GM12873 (cell line): Measurements from ENCODE around the gene AFDN.

Source experiments
- CTCF ChIP-seq: IDR thresholded peaks from 2 replicates; pipeline ENCODE4 v1.5.1; 2012; ENCODE audit warnings: low read depth, mild to moderate bottlenecking, moderate library complexity, low read length, control low read depth; ENCODE audit not compliant: insufficient read depth; ENCODE audit errors: missing control alignments

AFDN gene

GRCh38 chr6:167949121-167949684 is 122.5 kb downstream of the AFDN start:
- TF ChIP-seq CTCF, result no peak

- TF ChIP-seq CTCF, result no peak
These were observed 125.2 kb downstream of the AFDN start for GRCh38 chr6:167951781-167952511.

GRCh38 chr6:167952512-167952859 is 125.8 kb downstream of the AFDN start:
- no peak for TF ChIP-seq CTCF

GRCh38 chr6:167953551-167953950 is 126.8 kb downstream of the AFDN start:
- no peak for TF ChIP-seq CTCF

- no peak for TF ChIP-seq CTCF
These were observed 127.4 kb downstream of the AFDN start for GRCh38 chr6:167954151-167954550.

GRCh38 chr6:167956491-167956890 is 129.8 kb downstream of the AFDN start:
- no peak for TF ChIP-seq CTCF

GRCh38 chr6:167956983-167957492 is 130.3 kb downstream of the AFDN start:
- TF ChIP-seq CTCF, result no peak
